PC-9 (cell line): Measurements from ENCODE around the gene PYDC1. TPM values are rescaled to one million over a fixed set of nuclear protein-coding genes. Genes with fewer than 3 reads are reported as not detected.
A peak's percentile ranks its signal among the peaks of the same experiment; 100 is the strongest.

Experiments used
- BruUV-seq: library from RNA; stranded (reverse); fragments of 400-500 nt; replicated peaks from 2 replicates; lab custom pipeline; 2021; lab: Mats Ljungman, UMichigan
- CTCF ChIA-PET: fragments of 300-600 bp; sonication (Branson Sonifier 250); formaldehyde crosslinking; loops from one replicate; lab custom pipeline; 2022; ENCODE audit warnings: antibody characterized with exemption; lab: Charles Lee
- POLR2A ChIA-PET: fragments of 300-600 bp; sonication (Branson Sonifier 250); formaldehyde crosslinking; loops from one replicate; lab custom pipeline; 2022; ENCODE audit warnings: antibody characterized with exemption; ENCODE audit not compliant: unreplicated experiment; lab: Charles Lee
- DNase-seq, 2 experiments: peaks; one replicate each; pipeline versions ENCODE4 v3.0.0 to v3.0.0-alpha.2; 2015 to 2022; ENCODE audit warnings: mixed read lengths in 1 of 2
- H2AFZ ChIP-seq: fragments of 200-600 bp; sonication (generic); 2 replicates; pipeline ENCODE4 v1.8.1; 2017; ENCODE audit warnings: antibody characterized with exemption
- H3F3A ChIP-seq: fragments of 200-600 bp; sonication (generic); 2 replicates; pipeline ENCODE4 v1.8.1; 2017; ENCODE audit warnings: antibody characterized with exemption, mild to moderate bottlenecking, low read depth; ENCODE audit not compliant: insufficient read depth
- H3K27ac ChIP-seq: fragments of 200-600 bp; sonication (generic); 2 replicates; pipeline ENCODE4 v1.6.1; 2016; ENCODE audit warnings: mixed run types
- H3K27me3 ChIP-seq: fragments of 200-600 bp; sonication (generic); 2 replicates; pipeline ENCODE4 v1.6.1; 2016; ENCODE audit warnings: low read depth, mixed run types; ENCODE audit not compliant: insufficient read depth
- H3K36me3 ChIP-seq: fragments of 200-600 bp; sonication (generic); 2 replicates; pipeline ENCODE4 v1.6.1; 2016; ENCODE audit warnings: low read depth, mixed run types
- H3K4me1 ChIP-seq: fragments of 200-600 bp; sonication (generic); replicated peaks from 2 replicates; pipeline ENCODE4 v1.6.1; 2016; ENCODE audit warnings: mixed run types; ENCODE audit not compliant: insufficient read depth
- H3K4me2 ChIP-seq: fragments of 200-600 bp; sonication (generic); 2 replicates; pipeline ENCODE4 v1.6.1; 2017; ENCODE audit warnings: mixed run types
- H3K4me3 ChIP-seq: fragments of 200-600 bp; sonication (generic); 2 replicates; pipeline ENCODE4 v1.6.1; 2016; ENCODE audit warnings: mixed run types
- H3K79me2 ChIP-seq: fragments of 200-600 bp; sonication (generic); 2 replicates; pipeline ENCODE4 v1.6.1; 2017; ENCODE audit warnings: low read depth, mixed run types
- H3K9me2 ChIP-seq: fragments of 200-600 bp; sonication (generic); 2 replicates; pipeline ENCODE4 v1.8.1; 2017; ENCODE audit warnings: mild to moderate bottlenecking; ENCODE audit not compliant: insufficient read depth
- H3K9me3 ChIP-seq: fragments of 200-600 bp; sonication (generic); 2 replicates; pipeline ENCODE4 v1.8.1; 2016; ENCODE audit warnings: low read depth; ENCODE audit not compliant: insufficient read depth
- H4K20me1 ChIP-seq: fragments of 200-600 bp; sonication (generic); 2 replicates; pipeline ENCODE4 v1.8.1; 2017; ENCODE audit not compliant: insufficient read depth
- EZH2 ChIP-seq: fragments of 200-600 bp; sonication (generic); IDR thresholded peaks from 2 replicates; pipeline ENCODE4 v1.8.0; 2017; ENCODE audit warnings: antibody characterized with exemption, low read depth
- intact Hi-C: fragments of 100-400 bp; cut with micrococcal nuclease; formaldehyde crosslinking; loops from one replicate; pipeline ENCODE4 v1.10.0; 2022; ENCODE audit not compliant: unreplicated experiment
- total RNA-seq: library from RNA; stranded (reverse); gene quantifications from 2 replicates; pipeline ENCODE4 v1.2.3, GENCODE V29; 2021
- TF ChIP-seq, protein P1 (sequence below): fragments of 200-600 bp; sonication (generic); conservative IDR thresholded peaks from 2 replicates; pipeline ENCODE4 v1.6.1; 2017; ENCODE audit warnings: mixed run types, antibody characterized with exemption, mild to moderate bottlenecking, moderate library complexity

PYDC1 gene
- total RNA-seq, 1 experiment from 2014 or later, result not detected

DNA sequence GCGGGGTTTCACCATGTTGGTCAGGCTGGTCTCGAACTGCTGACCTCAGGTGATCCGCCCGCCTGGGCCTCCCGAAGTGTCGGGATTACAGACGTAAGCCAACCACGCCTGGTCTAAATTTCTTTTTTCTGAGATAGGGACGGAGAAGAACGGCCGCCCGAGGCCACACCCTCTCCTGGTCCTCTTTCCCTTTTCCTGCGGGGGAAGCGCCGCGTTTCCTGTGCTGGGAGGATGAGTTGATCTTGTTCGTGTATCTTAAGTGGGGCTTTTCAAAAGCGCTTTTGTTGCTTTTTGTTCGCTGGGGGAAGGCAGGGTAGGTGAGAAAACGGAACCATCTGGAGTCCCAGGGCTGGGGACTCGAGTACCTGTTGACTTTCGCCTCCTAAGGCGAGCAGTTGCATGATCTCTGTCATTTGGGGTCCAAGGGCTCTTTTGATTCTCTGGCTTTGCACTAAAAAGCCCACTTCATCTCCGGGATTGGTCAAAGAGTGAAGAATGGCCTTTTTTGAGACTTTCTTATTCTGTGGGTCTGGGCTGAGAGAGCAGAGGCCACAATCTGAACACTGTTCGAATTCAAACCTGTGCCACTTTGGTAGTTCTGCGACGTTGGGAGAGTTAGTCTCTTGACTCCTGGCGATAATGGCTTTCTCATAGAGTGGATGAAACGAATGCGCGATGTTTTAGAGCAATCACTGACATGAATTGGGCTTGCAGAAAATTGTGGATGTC lies 35.7 kb downstream of the PYDC1 start:
- H4K20me1 ChIP-seq, result peaks cover 59% of the 10 kb centered on the region
- DNase-seq, result peak in 1 of 2 experiments; percentile 31
- H3K27ac ChIP-seq, result peak overlapping the region; percentile 94; the same call in 1 of the 2 replicates

DNA sequence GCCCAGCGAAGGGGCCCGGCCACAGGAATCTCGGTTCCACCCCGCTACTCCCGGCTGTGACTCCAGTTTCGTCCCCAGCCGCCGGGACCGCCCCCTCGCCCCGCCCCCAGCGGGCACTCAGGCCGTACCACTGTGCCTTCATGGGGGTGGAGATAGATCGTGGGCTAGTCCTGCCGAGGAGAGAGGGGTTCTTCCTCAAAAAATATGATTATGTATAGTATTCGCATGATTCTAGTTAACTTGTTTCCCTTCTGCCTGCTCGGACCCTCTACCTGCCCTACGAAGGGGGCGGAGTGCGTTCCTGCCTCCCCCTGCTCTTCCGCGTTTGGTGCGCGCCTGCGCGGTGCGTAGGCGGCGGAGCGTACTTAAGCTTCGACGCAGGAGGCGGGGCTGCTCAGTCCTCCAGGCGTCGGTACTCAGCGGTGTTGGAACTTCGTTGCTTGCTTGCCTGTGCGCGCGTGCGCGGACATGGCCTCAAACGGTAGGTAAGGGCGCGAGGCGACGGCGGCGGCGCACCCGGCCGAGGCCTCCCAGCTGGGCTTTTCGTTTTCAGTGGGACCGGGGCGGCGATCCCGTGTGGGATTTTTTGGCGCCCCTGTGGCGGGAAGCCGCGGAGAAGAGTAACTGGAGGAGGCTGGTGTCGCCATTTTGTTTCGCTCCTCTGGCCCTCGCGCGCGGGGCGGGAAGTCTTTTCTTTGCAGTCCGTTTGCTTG lies 37.0 kb downstream of the PYDC1 start, which contains the start of gene FUS:
TSS of gene FUS (plus strand) at position 393 of the 713 bp plus-strand sequence. CDS start at position 469, 76 bp downstream.
- Histone ChIP-seq H3F3A (peaks cover 35% of the 10 kb centered on the region), H3K4me3 (peak within 1 kb of the TSS; percentile 83), H3K4me2 (peak within 1 kb of the TSS; percentile 91), H3K27ac (peak within 1 kb of the TSS; percentile 94), H3K9me3 (no peaks in the 10 kb centered on the region), H4K20me1 (peaks cover 45% of the 10 kb centered on the region), H3K36me3 (peaks cover 35% of the 10 kb centered on the region), H3K79me2 (peaks cover 59% of the 10 kb centered on the region), H3K9me2 (no peaks in the 10 kb centered on the region), H3K4me1 (peaks cover 22% of the 10 kb centered on the region), H2AFZ (peak within 1 kb of the TSS; percentile 91), H3K27me3 (no peaks in the 10 kb centered on the region)
- TF ChIP-seq, protein P1, sequence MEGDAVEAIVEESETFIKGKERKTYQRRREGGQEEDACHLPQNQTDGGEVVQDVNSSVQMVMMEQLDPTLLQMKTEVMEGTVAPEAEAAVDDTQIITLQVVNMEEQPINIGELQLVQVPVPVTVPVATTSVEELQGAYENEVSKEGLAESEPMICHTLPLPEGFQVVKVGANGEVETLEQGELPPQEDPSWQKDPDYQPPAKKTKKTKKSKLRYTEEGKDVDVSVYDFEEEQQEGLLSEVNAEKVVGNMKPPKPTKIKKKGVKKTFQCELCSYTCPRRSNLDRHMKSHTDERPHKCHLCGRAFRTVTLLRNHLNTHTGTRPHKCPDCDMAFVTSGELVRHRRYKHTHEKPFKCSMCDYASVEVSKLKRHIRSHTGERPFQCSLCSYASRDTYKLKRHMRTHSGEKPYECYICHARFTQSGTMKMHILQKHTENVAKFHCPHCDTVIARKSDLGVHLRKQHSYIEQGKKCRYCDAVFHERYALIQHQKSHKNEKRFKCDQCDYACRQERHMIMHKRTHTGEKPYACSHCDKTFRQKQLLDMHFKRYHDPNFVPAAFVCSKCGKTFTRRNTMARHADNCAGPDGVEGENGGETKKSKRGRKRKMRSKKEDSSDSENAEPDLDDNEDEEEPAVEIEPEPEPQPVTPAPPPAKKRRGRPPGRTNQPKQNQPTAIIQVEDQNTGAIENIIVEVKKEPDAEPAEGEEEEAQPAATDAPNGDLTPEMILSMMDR, result no peak
- no peak for TF ChIP-seq EZH2
- DNase-seq, result peak; percentile 80 to 93
- no TSS peak for BruUV-seq
- intact Hi-C loops, result loop anchor here (1.0 kb wide), 4 partner anchors 30 to 183 kb away; partner anchors contain the start of genes PRSS36, ZNF646 and ZNF668
- ChIA-PET POLR2A (interaction anchor here (0.5 to 1.7 kb wide), 16 partner anchors 13 to 694 kb away, joined by 3 to 20 read pairs (median 5); partner anchors contain the start of genes KAT8, PYCARD, ZNF267 and ZNF843), CTCF (interaction anchor here (0.6 to 1.7 kb wide), 3 partner anchors 38 to 185 kb away, joined by 3 to 21 read pairs (median 10); no protein-coding TSS in a partner anchor)

More for the DNA sequence above, 35.7 kb downstream of the PYDC1 start:
- BruUV-seq, result TSS peak; percentile 31
- ChIA-PET POLR2A (interaction anchor here (0.5 to 1.6 kb wide), 6 partner anchors 16 to 271 kb away, joined by 3 to 12 read pairs (median 6); partner anchors contain the start of genes PYCARD and ZNF843), CTCF (no interaction called here)
- intact Hi-C loops, result no loop called here
- Histone ChIP-seq H3K4me2 (peak overlapping the region; percentile 91), H3K36me3 (peaks cover 48% of the 10 kb centered on the region), H3K4me1 (peaks cover 22% of the 10 kb centered on the region), H3K4me3 (peak overlapping the region; percentile 83), H3K9me3 (no peaks in the 10 kb centered on the region), H2AFZ (no peak overlapping the region), H3F3A (peaks cover 48% of the 10 kb centered on the region), H3K27me3 (no peaks in the 10 kb centered on the region), H3K9me2 (no peaks in the 10 kb centered on the region), H3K79me2 (peaks cover 73% of the 10 kb centered on the region)
- TF ChIP-seq, protein P1, result no peak
- no peak for TF ChIP-seq EZH2

DNA sequence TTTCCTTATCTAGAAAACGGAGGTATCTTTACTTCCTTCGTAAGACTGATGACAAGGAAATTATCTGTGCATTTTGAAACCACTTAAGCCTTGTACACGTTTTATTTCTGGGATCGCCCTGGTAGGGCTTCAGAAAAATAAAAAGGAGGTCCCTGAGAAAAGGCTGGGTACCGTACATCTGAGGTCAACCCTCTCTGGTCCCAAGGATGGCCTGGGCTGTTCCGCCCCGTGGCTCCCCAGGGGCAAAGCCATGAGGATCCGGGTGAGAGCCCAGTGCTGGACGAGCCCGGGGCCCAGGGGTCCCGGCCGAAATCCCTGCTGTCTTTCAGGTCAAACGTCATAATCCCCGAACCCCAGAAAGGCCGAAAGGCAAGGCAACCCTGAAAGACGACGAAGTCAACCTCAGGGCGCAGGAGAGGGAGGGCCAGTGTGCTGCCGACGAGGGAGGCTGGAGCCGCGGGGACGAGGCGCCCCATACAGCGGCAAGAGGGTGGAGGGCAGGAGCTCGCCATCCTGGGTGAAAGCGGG lies 37.7 kb downstream of the PYDC1 start:
- CTCF ChIA-PET, result interaction anchor here (1.7 kb wide), 1 partner anchor 37 kb away, joined by 10 read pairs; no protein-coding TSS in a partner anchor
- intact Hi-C loops, result loop anchor here (1.0 kb wide), 1 partner anchor 29 kb away; the partner anchor contains the start of gene PRSS36
- Histone ChIP-seq H3K9me3 (no peaks in the 10 kb centered on the region), H3K36me3 (peaks cover 31% of the 10 kb centered on the region), H2AFZ (peak overlapping the region; percentile 91), H4K20me1 (peaks cover 39% of the 10 kb centered on the region), H3K79me2 (peaks cover 53% of the 10 kb centered on the region), H3K27ac (peak overlapping the region; percentile 94), H3K4me3 (peak overlapping the region; percentile 83), H3K4me2 (peak overlapping the region; percentile 91), H3K4me1 (peaks cover 22% of the 10 kb centered on the region), H3F3A (peaks cover 29% of the 10 kb centered on the region; the same call in 1 of the 2 replicates), H3K27me3 (no peaks in the 10 kb centered on the region), H3K9me2 (no peaks in the 10 kb centered on the region)
- POLR2A ChIA-PET, result interaction anchor here (0.5 to 1.7 kb wide), 10 partner anchors 14 to 694 kb away, joined by 3 to 20 read pairs (median 6); partner anchors contain the start of genes KAT8, PYCARD and ZNF267
- DNase-seq, result no peak
- TSS peak; percentile 94 for BruUV-seq
- TF ChIP-seq, protein P1, result no peak
- TF ChIP-seq EZH2, result no peak
